ENCODE data around the gene CCDC196.

CCDC196 gene

GRCh38 chr14:66485910-66486421, at the start of gene CCDC196:
TSS of gene CCDC196 (plus strand) at chr14:66486371. CDS start at chr14:66486503, 132 bp downstream.
- Histone ChIP-seq H3K27ac (no peak within 1 kb of the TSS), H3K9ac (no peak within 1 kb of the TSS), H3K4me2 (peak within 1 kb of the TSS in 6 of 11 experiments; percentile 5 to 44 (median 20); a peak in 6 of 22 replicates), H4K20me1 (no peaks in the 10 kb centered on the region), H3K4me3 (no peak within 1 kb of the TSS), H3K36me3 (no peaks in the 10 kb centered on the region), H3K27me3 (no peaks in the 10 kb centered on the region), H3K9me3 (replicated peaks in 1 of 11) (no peaks in the 10 kb centered on the region), H3K4me1 (peaks cover 0 to 18% (median 9%) of the 10 kb centered on the region in 10 experiments; a peak in 13 of 20 replicates)
- TF ChIP-seq Cebpa-rat (IDR thresholded peaks at IDR 0.05), result no peak

GRCh38 chr14:66440801-66441200, 45.4 kb upstream of the CCDC196 start:
- no peaks in the 10 kb centered on the region for H3K27me3 ChIP-seq
- H3K4me2 ChIP-seq, result no peak overlapping the region
- peaks cover 17 to 36% (median 30%) of the 10 kb centered on the region in 11 experiments for H3K9me3 ChIP-seq (replicated peaks in 1 of 11)
- no peak overlapping the region for H3K27ac ChIP-seq
- TF ChIP-seq Cebpa-rat (IDR thresholded peaks at IDR 0.05), result no peak
- no peaks in the 10 kb centered on the region for H4K20me1 ChIP-seq
- no peak overlapping the region for H3K9ac ChIP-seq
- no peaks in the 10 kb centered on the region for H3K4me1 ChIP-seq
- H3K4me3 ChIP-seq, result no peak overlapping the region
- H3K36me3 ChIP-seq, result no peaks in the 10 kb centered on the region

- Histone ChIP-seq H3K4me1 (no peaks in the 10 kb centered on the region), H4K20me1 (no peaks in the 10 kb centered on the region), H3K4me3 (no peak overlapping the region), H3K27me3 (no peaks in the 10 kb centered on the region), H3K36me3 (no peaks in the 10 kb centered on the region), H3K4me2 (no peak overlapping the region), H3K9ac (no peak overlapping the region), H3K9me3 (replicated peaks in 1 of 11) (peaks cover 12 to 28% (median 23%) of the 10 kb centered on the region in 11 experiments), H3K27ac (no peak overlapping the region)
- TF ChIP-seq Cebpa-rat (IDR thresholded peaks at IDR 0.05), result no peak
Observed at GRCh38 chr14:66442953-66443571, 43.1 kb upstream of the CCDC196 start.

- TF ChIP-seq Cebpa-rat (IDR thresholded peaks at IDR 0.05), result no peak
- no peak overlapping the region for H3K9ac ChIP-seq
- no peaks in the 10 kb centered on the region for H3K36me3 ChIP-seq
Observed at GRCh38 chr14:66443785-66444184, 42.4 kb upstream of the CCDC196 start.

GRCh38 chr14:66444271-66444927, 41.8 kb upstream of the CCDC196 start:
- H3K9me3 ChIP-seq (replicated peaks in 1 of 11), result peaks cover 5 to 16% (median 11%) of the 10 kb centered on the region in 11 experiments; a peak in 16 of 22 replicates
- H3K27ac ChIP-seq, result no peak overlapping the region
- no peak for TF ChIP-seq Cebpa-rat (IDR thresholded peaks at IDR 0.05)
- H3K9ac ChIP-seq, result no peak overlapping the region
- H3K27me3 ChIP-seq, result no peaks in the 10 kb centered on the region
- H3K4me3 ChIP-seq, result no peak overlapping the region
- no peaks in the 10 kb centered on the region for H4K20me1 ChIP-seq
- no peaks in the 10 kb centered on the region for H3K36me3 ChIP-seq
- no peak overlapping the region for H3K4me2 ChIP-seq
- no peaks in the 10 kb centered on the region for H3K4me1 ChIP-seq

More at GRCh38 chr14:66443785-66444184, 42.4 kb upstream of the CCDC196 start:
- no peaks in the 10 kb centered on the region for H3K27me3 ChIP-seq
- no peaks in the 10 kb centered on the region for H3K4me1 ChIP-seq
- H4K20me1 ChIP-seq, result no peaks in the 10 kb centered on the region
- no peak overlapping the region for H3K4me3 ChIP-seq
- no peak overlapping the region for H3K27ac ChIP-seq
- peaks cover 9 to 22% (median 15%) of the 10 kb centered on the region in 11 experiments for H3K9me3 ChIP-seq (replicated peaks in 1 of 11)
- H3K4me2 ChIP-seq, result no peak overlapping the region

- H3K4me1 ChIP-seq, result no peaks in the 10 kb centered on the region
- no peaks in the 10 kb centered on the region for H4K20me1 ChIP-seq
- H3K27me3 ChIP-seq, result no peaks in the 10 kb centered on the region
- no peak for TF ChIP-seq Cebpa-rat (IDR thresholded peaks at IDR 0.05)
- H3K4me2 ChIP-seq, result no peak overlapping the region
- H3K27ac ChIP-seq, result no peak overlapping the region
- no peaks in the 10 kb centered on the region for H3K36me3 ChIP-seq
- H3K9me3 ChIP-seq (replicated peaks in 1 of 11), result 0 out of 22 replicates have a peak, but pooled peaks cover 0 to under 1% (median 0%) of the 10 kb centered on the region in 11 experiments
- no peak overlapping the region for H3K4me3 ChIP-seq
- H3K9ac ChIP-seq, result no peak overlapping the region
Observed at GRCh38 chr14:66445936-66446335, 40.2 kb upstream of the CCDC196 start.

GRCh38 chr14:66453469-66453868, 32.7 kb upstream of the CCDC196 start:
- Histone ChIP-seq H3K4me1 (no peaks in the 10 kb centered on the region), H3K27ac (no peak overlapping the region), H3K9me3 (replicated peaks in 1 of 11) (0 out of 22 replicates have a peak, but pooled peaks cover 0 to 3% (median 0%) of the 10 kb centered on the region in 11 experiments), H3K4me3 (no peak overlapping the region), H3K4me2 (no peak overlapping the region), H4K20me1 (no peaks in the 10 kb centered on the region), H3K9ac (no peak overlapping the region), H3K36me3 (no peaks in the 10 kb centered on the region), H3K27me3 (no peaks in the 10 kb centered on the region)
- no peak for TF ChIP-seq Cebpa-rat (IDR thresholded peaks at IDR 0.05)

GRCh38 chr14:66459603-66460002, 26.6 kb upstream of the CCDC196 start:
- TF ChIP-seq Cebpa-rat (IDR thresholded peaks at IDR 0.05), result no peak

GRCh38 chr14:66464261-66464660, 21.9 kb upstream of the CCDC196 start:
- H3K36me3 ChIP-seq, result no peaks in the 10 kb centered on the region
- TF ChIP-seq Cebpa-rat (IDR thresholded peaks at IDR 0.05), result no peak
- no peak overlapping the region for H3K27ac ChIP-seq

More at GRCh38 chr14:66459603-66460002, 26.6 kb upstream of the CCDC196 start:
- Histone ChIP-seq H3K27me3 (no peaks in the 10 kb centered on the region), H3K9me3 (replicated peaks in 1 of 11) (0 out of 22 replicates have a peak, but pooled peaks cover 0 to 3% (median 0%) of the 10 kb centered on the region in 11 experiments), H3K4me3 (no peak overlapping the region), H4K20me1 (no peaks in the 10 kb centered on the region), H3K4me1 (no peaks in the 10 kb centered on the region), H3K9ac (no peak overlapping the region), H3K27ac (no peak overlapping the region), H3K4me2 (no peak overlapping the region), H3K36me3 (no peaks in the 10 kb centered on the region)

More at GRCh38 chr14:66464261-66464660, 21.9 kb upstream of the CCDC196 start:
- Histone ChIP-seq H3K9me3 (replicated peaks in 1 of 11) (peaks cover 10 to 22% (median 14%) of the 10 kb centered on the region in 11 experiments), H3K4me3 (no peak overlapping the region), H4K20me1 (no peaks in the 10 kb centered on the region), H3K27me3 (no peaks in the 10 kb centered on the region), H3K4me2 (no peak overlapping the region), H3K4me1 (no peaks in the 10 kb centered on the region), H3K9ac (no peak overlapping the region)
